ENCODE results near the gene SNRNP200. TPM values are rescaled to one million over a fixed set of nuclear protein-coding genes. Genes with fewer than 3 reads are reported as not detected.

Gene SNRNP200
- total RNA-seq, 4 donors from 2014 or later = 75.8 to 150 (median 110) TPM

DNA sequence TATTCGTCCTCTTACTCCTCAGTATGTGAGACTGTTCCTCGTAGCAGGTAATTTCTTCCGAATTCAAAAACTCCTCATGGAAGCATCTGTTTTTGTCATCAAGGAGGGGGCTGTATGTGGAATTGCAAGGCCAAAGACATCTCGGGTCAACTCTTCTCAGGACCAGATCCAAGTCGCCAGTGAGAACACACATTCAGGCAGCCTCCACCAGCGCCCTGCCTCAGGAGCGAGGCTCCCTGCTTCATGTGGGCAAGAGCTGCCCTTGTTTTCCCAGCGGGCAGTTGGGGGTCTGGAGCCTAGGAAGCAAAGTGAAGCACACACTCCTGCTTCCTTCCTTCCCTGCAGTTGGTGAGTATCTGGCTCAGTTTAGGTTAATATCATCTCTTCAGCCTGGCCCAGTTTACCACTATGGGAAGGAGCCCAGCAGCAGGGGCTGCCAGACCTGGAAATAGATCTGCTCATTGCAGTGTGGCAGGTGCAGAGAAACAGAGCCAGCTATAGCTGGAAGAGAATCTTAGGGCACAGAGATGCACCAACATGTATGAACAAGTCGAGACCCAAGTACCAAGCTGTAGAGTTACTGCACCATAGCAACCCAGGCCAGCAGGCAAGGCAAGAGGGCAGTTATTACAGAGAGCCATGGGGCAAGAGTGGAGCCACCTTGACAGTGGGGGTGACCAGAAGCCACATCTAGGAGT, 64.9 kb downstream of the SNRNP200 start:
- Histone ChIP-seq H3K4me1 (peaks cover 21% of the 10 kb centered on the region), H3K9me3 (no peaks in the 10 kb centered on the region), H3K27ac (no peak overlapping the region), H3K4me3 (no peak overlapping the region), H3K36me3 (no peaks in the 10 kb centered on the region), H3K27me3 (no peaks in the 10 kb centered on the region)
- DNase-seq (ENCODE audit: low spot score in 2 of 2) = no peak
- TF ChIP-seq, protein P1, sequence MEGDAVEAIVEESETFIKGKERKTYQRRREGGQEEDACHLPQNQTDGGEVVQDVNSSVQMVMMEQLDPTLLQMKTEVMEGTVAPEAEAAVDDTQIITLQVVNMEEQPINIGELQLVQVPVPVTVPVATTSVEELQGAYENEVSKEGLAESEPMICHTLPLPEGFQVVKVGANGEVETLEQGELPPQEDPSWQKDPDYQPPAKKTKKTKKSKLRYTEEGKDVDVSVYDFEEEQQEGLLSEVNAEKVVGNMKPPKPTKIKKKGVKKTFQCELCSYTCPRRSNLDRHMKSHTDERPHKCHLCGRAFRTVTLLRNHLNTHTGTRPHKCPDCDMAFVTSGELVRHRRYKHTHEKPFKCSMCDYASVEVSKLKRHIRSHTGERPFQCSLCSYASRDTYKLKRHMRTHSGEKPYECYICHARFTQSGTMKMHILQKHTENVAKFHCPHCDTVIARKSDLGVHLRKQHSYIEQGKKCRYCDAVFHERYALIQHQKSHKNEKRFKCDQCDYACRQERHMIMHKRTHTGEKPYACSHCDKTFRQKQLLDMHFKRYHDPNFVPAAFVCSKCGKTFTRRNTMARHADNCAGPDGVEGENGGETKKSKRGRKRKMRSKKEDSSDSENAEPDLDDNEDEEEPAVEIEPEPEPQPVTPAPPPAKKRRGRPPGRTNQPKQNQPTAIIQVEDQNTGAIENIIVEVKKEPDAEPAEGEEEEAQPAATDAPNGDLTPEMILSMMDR (IDR thresholded peaks at IDR 0.05) = no peak
- no peak for TF ChIP-seq EP300 (IDR thresholded peaks at IDR 0.05)
- no peak for TF ChIP-seq POLR2A (IDR thresholded peaks at IDR 0.05)
- no peak for TF ChIP-seq POLR2AphosphoS5 (IDR thresholded peaks at IDR 0.05)
- 90% methylated on average over 9 of the region's 9 CpGs for WGBS

DNA sequence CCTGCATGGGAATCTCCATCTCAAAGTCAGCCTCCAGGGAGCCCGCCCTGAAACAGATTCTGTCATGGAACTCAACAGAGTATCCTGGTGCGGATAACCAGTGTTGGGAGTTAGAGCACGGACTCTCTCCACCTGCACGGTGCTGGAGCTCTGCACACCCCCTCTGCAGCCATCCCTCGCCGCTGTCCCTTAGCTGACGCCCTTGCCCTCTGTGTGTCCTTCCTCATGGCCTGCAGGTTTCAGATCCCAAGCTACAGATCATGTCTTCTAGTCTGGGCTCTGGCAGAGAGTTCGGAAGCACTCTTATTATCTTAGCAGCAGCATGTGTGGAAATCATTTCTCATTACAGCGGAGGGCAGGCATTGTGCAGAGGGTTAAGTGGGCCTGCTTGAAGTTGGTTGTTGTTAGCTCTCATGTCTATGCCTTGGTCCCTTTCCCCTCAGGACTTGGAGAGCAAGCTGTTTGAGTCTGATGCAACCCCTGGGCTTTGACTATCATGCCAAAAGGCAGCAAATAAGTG, 65.5 kb downstream of the SNRNP200 start:
- no peaks in the 10 kb centered on the region for H3K9me3 ChIP-seq
- no peak overlapping the region for H3K27ac ChIP-seq
- H3K4me3 ChIP-seq = no peak overlapping the region
- peaks cover 21% of the 10 kb centered on the region for H3K4me1 ChIP-seq
- no peak for DNase-seq (ENCODE audit: low spot score in 2 of 2)
- TF ChIP-seq, protein P1 (IDR thresholded peaks at IDR 0.05) = no peak
- no peak for TF ChIP-seq POLR2AphosphoS5 (IDR thresholded peaks at IDR 0.05)
- TF ChIP-seq EP300 (IDR thresholded peaks at IDR 0.05) = no peak
- TF ChIP-seq POLR2A (IDR thresholded peaks at IDR 0.05) = no peak
- no peaks in the 10 kb centered on the region for H3K27me3 ChIP-seq
- WGBS = 91% methylated on average over 9 of the region's 9 CpGs
- no peaks in the 10 kb centered on the region for H3K36me3 ChIP-seq

DNA sequence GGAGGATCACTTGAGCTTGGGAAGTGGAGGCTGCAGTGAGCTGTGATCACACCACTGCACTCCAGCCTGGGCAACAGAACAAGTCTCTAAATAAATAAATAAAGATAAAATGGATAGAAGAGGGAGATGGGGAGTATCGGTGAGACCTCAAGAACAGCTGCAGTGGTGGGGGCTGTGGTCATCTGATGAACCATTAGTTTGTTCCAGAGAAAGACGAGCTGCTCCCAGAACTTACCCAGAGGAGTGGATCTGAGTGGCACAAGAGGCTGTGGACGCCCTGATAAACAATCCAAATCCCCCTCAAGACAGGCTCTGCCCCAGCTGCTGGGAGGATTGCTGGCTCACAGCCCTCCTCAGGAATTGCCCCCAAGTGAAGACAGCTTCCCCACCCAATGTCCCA, 66.3 kb downstream of the SNRNP200 start:
- Histone ChIP-seq H3K36me3 (no peaks in the 10 kb centered on the region), H3K9me3 (no peaks in the 10 kb centered on the region), H3K4me3 (no peak overlapping the region), H3K4me1 (peaks cover 21% of the 10 kb centered on the region), H3K27me3 (no peaks in the 10 kb centered on the region), H3K27ac (no peak overlapping the region)
- DNase-seq (ENCODE audit: low spot score in 2 of 2) = no peak
- TF ChIP-seq POLR2A (IDR thresholded peaks at IDR 0.05) (no peak), EP300 (IDR thresholded peaks at IDR 0.05) (no peak), POLR2AphosphoS5 (IDR thresholded peaks at IDR 0.05) (no peak)
- TF ChIP-seq, protein P1 (IDR thresholded peaks at IDR 0.05) = no peak
- 89% methylated on average over 3 of the region's 3 CpGs for WGBS

DNA sequence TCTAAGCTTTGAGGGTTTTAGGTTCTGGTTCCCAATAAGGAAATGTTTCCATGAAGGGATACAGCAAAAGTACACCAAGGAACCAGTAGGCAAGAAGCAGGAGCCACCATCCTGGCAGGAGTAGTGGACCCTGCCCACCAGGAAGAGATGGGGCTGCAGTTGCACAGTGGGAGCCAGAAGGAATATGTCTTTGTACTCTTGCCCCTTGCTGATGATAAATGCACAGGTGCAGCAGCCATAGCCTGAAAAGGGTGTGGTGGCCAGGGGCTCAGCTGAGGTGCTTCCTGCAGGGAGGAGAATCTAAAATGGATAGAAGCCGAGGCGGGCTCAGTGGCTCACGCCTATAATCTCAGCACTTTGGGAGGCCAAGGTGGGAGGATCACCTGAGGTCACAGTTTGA, 67.1 kb downstream of the SNRNP200 start:
- no peaks in the 10 kb centered on the region for H3K27me3 ChIP-seq
- no peak overlapping the region for H3K27ac ChIP-seq
- H3K4me1 ChIP-seq = peaks cover 21% of the 10 kb centered on the region
- no peaks in the 10 kb centered on the region for H3K36me3 ChIP-seq
- TF ChIP-seq POLR2AphosphoS5 (IDR thresholded peaks at IDR 0.05) (no peak), POLR2A (IDR thresholded peaks at IDR 0.05) (no peak), EP300 (IDR thresholded peaks at IDR 0.05) (no peak)
- TF ChIP-seq, protein P1 (IDR thresholded peaks at IDR 0.05) = no peak
- DNase-seq (ENCODE audit: low spot score in 2 of 2) = no peak
- H3K4me3 ChIP-seq = no peak overlapping the region
- WGBS = 88% methylated on average over 3 of the region's 3 CpGs
- no peaks in the 10 kb centered on the region for H3K9me3 ChIP-seq

DNA sequence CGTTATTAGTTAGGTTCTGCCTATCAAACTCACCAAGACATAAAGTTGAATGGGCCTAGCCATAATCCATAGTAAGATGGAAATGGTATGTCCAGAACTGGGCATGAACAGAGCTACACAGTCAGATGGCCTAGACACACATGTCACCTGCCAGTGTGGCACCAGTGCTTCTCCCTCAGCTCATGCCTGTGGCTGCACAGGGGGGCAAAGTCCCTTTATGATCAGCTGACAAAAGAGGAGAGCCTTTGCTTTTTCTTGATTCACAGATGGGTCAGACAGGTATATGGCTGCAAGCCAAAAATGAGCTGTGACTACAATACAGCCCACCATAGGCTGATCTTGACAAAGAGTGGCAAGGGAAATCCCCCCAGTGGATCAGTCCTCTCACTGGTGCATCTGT, 68.5 kb downstream of the SNRNP200 start:
- Histone ChIP-seq H3K9me3 (no peaks in the 10 kb centered on the region), H3K36me3 (no peaks in the 10 kb centered on the region), H3K4me1 (peaks cover 16% of the 10 kb centered on the region), H3K27ac (no peak overlapping the region), H3K27me3 (no peaks in the 10 kb centered on the region), H3K4me3 (no peak overlapping the region)
- TF ChIP-seq, protein P1 (IDR thresholded peaks at IDR 0.05) = no peak
- TF ChIP-seq POLR2A (IDR thresholded peaks at IDR 0.05) (no peak), POLR2AphosphoS5 (IDR thresholded peaks at IDR 0.05) (no peak), EP300 (IDR thresholded peaks at IDR 0.05) (no peak)
- whole genome bisulfite sequencing = 100% methylated on average over 1 of the region's 1 CpG
- no peak for DNase-seq (ENCODE audit: low spot score in 2 of 2)
